ENCODE results near the gene INCA1. TPM values are rescaled to one million over a fixed set of nuclear protein-coding genes. Genes with fewer than 3 reads are reported as not detected.

INCA1 gene
- total RNA-seq, 1 donor from 2014 or later = 0.31 TPM

DNA sequence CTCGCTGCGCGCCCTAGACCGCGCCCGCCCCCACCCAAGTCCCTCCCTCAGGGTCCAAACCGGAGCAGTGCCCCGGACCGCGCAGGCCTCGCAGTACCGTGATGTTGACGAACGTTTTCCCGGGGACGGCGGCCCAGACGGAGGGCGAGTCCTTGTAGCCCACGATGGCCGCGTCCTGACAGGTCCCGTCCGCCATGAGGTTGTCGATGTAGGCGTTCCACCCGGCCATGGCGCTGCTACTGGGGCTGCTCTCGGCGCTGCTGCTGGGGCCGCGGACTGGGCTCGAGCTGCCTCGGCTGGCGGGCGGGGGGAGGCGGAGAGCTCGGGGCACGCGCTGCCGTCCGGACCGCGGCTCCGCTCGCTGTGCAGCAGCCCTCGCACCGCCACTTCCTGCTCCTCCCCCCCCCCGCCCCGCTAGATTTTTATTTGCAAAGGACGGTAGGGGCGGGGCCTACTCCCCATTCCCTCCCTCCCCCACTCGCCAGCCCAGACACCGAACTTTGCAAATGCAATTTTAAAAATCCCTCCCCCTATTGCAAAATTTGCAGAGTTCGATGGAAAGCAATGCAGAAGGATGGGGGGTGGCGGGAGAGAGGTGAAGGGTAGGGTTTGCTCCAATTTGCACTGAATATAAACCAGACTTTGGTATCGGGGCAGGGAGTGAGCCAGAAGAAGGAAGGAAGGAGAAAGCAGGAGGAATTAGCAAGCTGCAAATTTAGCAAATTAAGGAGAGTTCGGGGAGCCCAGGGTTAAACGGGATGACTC lies 49.0 kb downstream of the INCA1 start, which contains the start of gene PFN1:
Gene PFN1 (minus strand): TSS at position 365 of the 765 bp plus-strand sequence. CDS start 136 bp downstream, at position 229.
- DNase-seq = peak; percentile 83

- DNase-seq = no peak
These were observed 49.7 kb downstream of the INCA1 start for GRCh38 chr17:4947411-4948165.

GRCh38 chr17:4947010-4947410 lies 50.3 kb downstream of the INCA1 start:
- DNase-seq = no peak

- no peak for DNase-seq
These were observed 50.9 kb downstream of the INCA1 start for GRCh38 chr17:4946312-4946976.

DNA sequence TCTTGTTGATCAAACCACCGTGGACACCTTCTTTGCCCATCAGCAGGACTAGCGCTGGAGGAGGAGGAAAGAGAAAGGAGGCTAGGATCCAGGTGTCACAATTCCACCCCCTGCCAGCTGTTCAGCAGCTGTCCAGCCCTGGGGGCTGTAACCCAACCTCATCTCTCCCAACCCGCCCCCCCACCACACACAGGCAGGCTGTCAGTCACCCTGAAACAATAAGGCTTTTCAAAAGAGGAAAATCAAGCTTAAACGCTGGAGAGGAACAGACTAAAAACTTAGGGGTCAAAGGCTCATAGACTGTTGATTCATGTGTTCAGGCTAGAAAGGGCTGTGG lies 51.4 kb downstream of the INCA1 start:
- no peak for DNase-seq

- peak; percentile 53 for DNase-seq
These were observed 52.0 kb downstream of the INCA1 start for GRCh38 chr17:4945176-4945943.

- no peak for DNase-seq
These were observed 52.7 kb downstream of the INCA1 start for GRCh38 chr17:4944554-4945175.

DNA sequence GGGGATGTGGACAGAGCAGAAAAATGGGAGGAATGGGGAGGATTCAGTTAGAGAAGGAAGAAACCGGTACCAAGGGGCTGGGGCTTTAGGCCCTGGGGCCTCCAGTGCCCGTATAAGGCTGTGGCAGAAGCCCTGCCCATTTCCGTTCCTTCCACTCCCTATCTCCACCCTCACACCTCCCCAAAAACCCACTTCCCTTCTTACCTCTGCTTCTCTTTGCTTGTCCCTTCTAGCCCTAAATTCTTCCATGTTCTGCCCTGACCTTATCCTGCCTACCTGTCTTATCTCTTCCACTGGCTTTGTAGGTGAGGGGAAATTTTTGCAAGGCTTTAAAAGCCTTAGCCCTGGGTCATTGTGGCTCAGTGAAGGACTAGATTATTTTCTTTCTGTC lies 53.2 kb downstream of the INCA1 start:
- DNase-seq = no peak

GRCh38 chr17:4942760-4943508 lies 54.4 kb downstream of the INCA1 start:
- no peak for DNase-seq

DNA sequence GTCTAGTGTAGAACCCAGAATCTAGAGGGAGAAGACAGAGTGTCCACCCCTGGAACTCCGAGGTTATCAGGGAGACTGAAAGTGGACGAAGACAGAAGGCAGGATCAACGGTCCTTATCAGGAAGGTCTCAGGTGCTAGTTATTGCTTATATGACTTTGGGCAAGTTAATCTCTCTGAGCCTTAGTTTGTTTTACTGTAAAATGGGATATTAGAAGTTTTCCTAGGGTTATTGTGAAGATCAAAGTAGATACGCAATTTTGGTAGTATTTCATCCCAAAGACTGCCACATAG lies 56.1 kb downstream of the INCA1 start:
- no peak for DNase-seq

GRCh38 chr17:4940555-4941318 lies 56.6 kb downstream of the INCA1 start:
- DNase-seq = no peak

GRCh38 chr17:4939796-4940554 lies 57.3 kb downstream of the INCA1 start, which contains the start of the genes RNF167 and SLC25A11:
Gene RNF167 (plus strand): TSS chr17:4940268. CDS start chr17:4940910, 642 bp downstream.
Gene SLC25A11 (minus strand): TSS chr17:4940046. CDS start chr17:4939910, 136 bp downstream.
- DNase-seq = peak; percentile 97

- no peak for DNase-seq
These were observed 57.9 kb downstream of the INCA1 start for GRCh38 chr17:4939546-4939795.

DNA sequence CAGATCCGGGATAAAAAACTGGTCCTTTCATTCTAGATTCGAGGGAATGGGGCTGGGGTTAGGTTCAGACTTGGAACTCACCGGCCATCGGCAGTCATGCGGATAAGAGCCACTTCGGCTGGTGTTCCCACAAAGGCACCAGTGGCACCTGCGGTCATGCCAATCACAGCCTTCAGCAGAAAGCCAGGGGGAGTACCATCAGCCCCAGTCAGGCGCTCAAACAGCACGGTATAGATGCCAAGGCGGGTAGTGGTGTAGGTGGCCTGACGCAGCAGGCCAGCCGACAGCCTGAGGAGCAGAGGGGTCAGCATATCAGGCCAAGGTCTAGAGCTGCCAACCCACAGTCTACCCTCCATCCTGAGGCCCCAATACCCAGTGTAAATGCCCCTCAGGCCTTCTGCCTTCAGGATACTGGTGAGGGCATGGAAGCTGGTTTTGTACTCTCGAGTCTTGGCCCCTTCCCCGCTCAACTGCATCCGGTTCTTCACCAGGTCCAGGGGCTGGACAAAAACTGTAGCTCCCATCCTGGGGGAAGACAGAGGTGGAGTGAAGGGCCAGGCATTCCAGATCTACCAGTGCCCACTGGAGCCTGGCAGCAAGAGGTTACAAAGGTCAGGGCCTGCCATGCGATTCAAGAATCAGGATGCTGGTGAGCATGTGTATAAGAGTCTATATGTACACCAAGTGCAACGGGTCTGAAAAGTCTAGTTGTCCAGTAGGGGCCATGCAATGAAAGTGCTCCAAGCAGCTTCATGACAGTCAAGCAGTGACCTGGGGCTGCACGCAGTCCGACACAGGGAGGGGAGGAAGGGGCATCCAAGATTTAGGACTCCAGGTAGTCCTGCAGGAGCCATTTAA lies 58.4 kb downstream of the INCA1 start:
- no peak for DNase-seq
